SIG-M5 (cell line): ENCODE results near the gene SDHB.

Experiments
- DNase-seq: peaks from one replicate; lab custom pipeline; 2025; lab: John Stamatoyannopoulos, UW

Gene SDHB

GRCh38 chr1:17053685-17054410 lies at the start of gene SDHB:
SDHB (minus strand) TSS chr1:17054032; CDS start chr1:17054019, 13 bp downstream.
- peak; percentile 52 for DNase-seq

GRCh38 chr1:17102232-17102631 lies 48.4 kb upstream of the SDHB start:
- DNase-seq = no peak

GRCh38 chr1:17101261-17101660 lies 47.4 kb upstream of the SDHB start:
- DNase-seq = no peak

- no peak for DNase-seq
These were observed 45.9 kb upstream of the SDHB start for GRCh38 chr1:17099616-17100340.

- no peak for DNase-seq
These were observed 44.9 kb upstream of the SDHB start for GRCh38 chr1:17098446-17099317.

- no peak for DNase-seq
These were observed 44.0 kb upstream of the SDHB start for GRCh38 chr1:17097787-17098186.

- DNase-seq = no peak
These were observed 43.3 kb upstream of the SDHB start for GRCh38 chr1:17097147-17097546.

GRCh38 chr1:17096584-17096983 lies 42.8 kb upstream of the SDHB start:
- no peak for DNase-seq

GRCh38 chr1:17095141-17095540 lies 41.3 kb upstream of the SDHB start:
- no peak for DNase-seq

- DNase-seq = no peak
These were observed 40.8 kb upstream of the SDHB start for GRCh38 chr1:17094664-17095063.

- no peak for DNase-seq
These were observed 40.1 kb upstream of the SDHB start for GRCh38 chr1:17093822-17094393.

- DNase-seq = no peak
These were observed 37.4 kb upstream of the SDHB start for GRCh38 chr1:17091252-17091651.

- DNase-seq = no peak
These were observed 35.7 kb upstream of the SDHB start for GRCh38 chr1:17089506-17089905.

GRCh38 chr1:17086751-17087150 lies 32.9 kb upstream of the SDHB start:
- DNase-seq = no peak

- no peak for DNase-seq
These were observed 31.0 kb upstream of the SDHB start for GRCh38 chr1:17084787-17085186.

- DNase-seq = no peak
These were observed 28.9 kb upstream of the SDHB start for GRCh38 chr1:17082761-17083160.

- DNase-seq = no peak
These were observed 27.6 kb upstream of the SDHB start for GRCh38 chr1:17081439-17081838.

GRCh38 chr1:17080880-17081279 lies 27.0 kb upstream of the SDHB start:
- no peak for DNase-seq

- no peak for DNase-seq
These were observed 26.4 kb upstream of the SDHB start for GRCh38 chr1:17080085-17080759.

- no peak for DNase-seq
These were observed 25.4 kb upstream of the SDHB start for GRCh38 chr1:17078991-17079868.
